RPMI7951 (cell line): ENCODE results near the gene BCL7B. TPM values are rescaled to one million over a fixed set of nuclear protein-coding genes. Genes with fewer than 3 reads are reported as not detected.
"Not testable (repeated sequence)": the region's sequence is repeated elsewhere in the genome, so short reads cannot be mapped to it uniquely, and the experiment has no call there.

Experiments used
- DNase-seq: peaks from one replicate; pipeline ENCODE4 v3.0.0-alpha.2; 2012; ENCODE audit warnings: low read depth
- total RNA-seq: library from RNA; depleted of rRNA; stranded (reverse); fragments of >200 nt; shearing (Covaris generic); gene quantifications from 2 replicates; pipeline ENCODE4 v1.2.3, GENCODE V29; 2014

BCL7B gene
- total RNA-seq, 1 experiment from 2014 or later = 32.8 TPM

DNA sequence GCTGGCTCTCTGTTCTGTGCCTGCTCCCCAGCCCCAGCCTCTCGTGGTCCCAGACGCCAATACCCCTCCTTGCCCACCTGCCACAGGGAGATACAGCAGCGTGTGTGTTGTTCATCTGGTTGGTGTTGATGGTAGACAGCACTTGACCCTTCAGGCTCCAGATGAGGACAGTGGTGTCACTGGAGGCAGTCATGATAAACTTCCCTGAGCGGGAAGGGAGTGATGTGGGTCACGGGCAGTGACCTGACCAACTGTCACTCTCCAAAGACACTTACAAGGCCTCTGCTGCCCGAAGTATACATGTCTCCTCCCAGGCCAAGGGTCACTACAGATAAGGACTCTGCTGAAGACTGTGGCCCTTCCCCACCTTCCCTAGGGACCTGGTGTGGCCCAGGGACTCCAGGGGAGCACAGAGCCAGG lies 15.3 kb upstream of the BCL7B start:
- DNase-seq = no peak

DNA sequence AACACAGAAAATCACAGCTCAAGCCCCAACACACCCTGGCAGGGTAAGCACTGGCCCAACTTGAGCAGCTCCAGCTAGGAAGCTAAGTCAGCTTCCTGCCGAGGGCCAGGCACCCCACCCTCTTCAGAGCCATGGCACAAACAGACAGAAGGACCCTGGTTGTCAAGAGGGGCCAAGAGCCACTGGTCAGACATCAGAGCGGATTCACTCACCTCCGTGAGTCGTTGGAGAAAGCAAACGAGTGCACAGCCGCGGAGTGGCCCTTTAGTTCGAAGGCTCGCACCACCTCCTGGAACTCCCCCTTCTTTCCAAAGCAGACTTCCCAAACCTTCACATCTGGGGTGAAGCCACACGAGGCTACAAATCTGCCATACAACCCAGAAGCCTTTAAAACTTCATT lies 13.5 kb upstream of the BCL7B start:
- DNase-seq = no peak

DNA sequence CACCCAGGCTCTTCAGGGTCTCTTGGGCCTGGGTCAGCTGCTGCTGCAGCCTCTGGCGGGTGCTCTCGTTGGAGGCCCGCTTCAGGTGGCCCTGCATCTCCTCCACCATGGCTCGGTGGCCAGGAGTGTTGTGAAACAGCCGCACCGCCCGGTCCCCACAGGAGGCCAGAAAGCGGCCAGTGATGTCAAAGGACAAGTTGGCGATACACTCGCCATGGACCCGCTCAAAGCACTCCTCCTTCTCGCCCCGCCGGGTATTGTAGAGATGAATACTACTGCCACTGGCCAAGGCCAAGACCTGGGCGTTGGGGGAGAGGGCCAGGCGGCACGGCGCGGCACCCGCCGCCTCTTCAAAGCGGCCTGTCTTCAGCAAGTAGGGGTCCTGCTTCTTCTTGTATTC lies 13.0 kb upstream of the BCL7B start:
- DNase-seq = no peak

DNA sequence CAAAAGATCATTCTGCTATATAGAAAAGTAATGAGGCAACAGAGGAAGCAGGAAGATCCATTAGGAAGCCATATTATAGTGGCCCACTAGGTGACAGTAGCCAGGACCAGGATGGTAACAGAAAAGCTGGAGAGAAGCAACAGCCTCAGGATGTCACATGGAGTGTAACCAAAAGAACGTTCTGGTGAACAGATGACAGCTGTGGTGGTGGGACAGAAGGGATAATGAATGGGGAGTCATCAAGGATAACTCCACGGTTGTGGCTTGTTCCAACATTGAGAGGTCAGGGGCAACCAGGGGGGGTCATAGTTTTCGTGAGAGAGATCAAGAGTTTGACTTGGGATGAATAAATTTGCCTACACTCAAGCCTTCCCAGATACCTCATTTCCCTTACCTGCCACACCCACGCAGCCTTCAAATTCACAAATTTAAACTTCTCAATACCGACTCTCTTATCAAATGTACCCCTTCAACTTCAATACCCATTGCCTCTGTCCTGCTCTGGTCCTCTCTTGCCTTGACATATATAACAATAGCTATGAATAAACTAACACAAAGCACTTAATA lies 11.6 kb upstream of the BCL7B start:
- DNase-seq = no peak

DNA sequence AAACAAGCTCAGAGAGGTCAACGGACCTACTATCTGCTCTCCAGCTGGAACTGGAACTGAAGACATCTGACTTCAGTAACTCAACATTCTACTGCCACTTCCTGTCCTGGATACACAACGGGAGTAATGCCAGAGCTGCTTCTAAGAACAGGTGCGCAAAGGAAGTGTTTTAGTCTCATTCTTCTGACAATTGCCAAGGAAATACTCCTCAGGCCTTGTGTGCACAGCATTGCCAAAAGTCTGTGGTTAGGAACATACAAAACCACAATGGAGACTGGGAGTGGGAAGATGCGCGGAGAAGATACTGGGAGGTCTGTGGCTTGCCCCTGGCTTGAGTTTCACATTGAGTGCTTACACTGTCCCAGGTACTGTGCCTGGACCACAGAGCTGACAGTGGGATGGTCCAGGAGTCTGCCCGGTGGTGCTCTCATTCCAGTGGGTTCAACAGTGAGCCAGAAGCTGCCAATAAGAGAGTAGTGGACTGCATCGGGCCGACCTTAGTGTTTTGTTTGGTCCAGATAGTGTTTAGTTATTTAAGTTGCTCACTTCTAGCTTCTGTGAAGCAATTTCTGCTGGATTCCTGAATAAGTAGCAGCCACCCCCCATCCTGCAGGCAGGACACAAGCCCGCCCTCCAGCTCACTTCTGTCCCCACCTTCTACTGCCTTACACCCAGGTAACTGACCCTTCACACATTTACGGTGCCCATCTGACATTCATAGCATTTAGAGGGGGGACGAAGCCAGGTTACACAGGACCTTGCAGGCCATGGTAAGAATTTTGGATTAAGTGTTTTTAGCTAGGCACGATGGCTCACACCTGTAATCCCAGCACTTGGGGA lies 10.6 kb upstream of the BCL7B start:
- peak; percentile 86 for DNase-seq

DNA sequence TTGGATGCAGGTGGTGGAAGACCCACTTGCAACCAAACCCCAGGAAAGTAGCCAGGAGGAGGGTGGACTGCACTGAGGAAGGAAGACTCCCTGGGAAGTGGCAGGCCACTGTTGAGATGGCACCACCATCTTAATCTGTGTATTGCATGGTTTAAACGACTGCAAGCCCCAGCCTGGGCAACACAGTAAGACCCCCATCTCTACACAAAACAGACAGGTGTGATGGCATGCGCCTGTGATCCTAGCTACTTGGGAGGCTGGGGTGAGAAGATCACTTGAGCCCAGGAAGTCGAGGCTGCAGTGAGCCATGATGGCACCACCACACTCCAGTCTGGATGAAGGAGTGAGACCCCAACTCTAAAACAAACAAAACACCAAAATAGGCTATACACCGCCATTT lies 9.7 kb upstream of the BCL7B start:
- no peak for DNase-seq

DNA sequence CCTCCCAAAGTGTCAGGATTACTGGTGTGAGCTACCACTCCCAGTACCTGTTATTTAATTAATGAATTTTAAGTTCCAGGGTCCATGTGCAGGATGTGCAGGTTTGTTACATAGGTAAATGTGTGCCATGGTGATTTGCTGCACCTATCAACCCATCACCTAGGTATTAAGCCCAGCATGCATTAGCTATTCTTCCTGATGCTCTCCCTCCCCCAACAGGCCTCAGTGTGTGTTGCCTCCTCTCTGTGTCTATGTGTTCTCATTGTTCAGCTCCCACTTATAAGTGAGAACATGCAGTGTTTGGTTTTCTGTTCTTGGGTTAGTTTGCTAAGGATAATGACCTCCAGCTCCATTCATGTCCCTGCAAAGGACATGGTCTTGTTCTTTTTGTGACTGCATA lies 8.9 kb upstream of the BCL7B start:
- DNase-seq = not testable (repeated sequence)

DNA sequence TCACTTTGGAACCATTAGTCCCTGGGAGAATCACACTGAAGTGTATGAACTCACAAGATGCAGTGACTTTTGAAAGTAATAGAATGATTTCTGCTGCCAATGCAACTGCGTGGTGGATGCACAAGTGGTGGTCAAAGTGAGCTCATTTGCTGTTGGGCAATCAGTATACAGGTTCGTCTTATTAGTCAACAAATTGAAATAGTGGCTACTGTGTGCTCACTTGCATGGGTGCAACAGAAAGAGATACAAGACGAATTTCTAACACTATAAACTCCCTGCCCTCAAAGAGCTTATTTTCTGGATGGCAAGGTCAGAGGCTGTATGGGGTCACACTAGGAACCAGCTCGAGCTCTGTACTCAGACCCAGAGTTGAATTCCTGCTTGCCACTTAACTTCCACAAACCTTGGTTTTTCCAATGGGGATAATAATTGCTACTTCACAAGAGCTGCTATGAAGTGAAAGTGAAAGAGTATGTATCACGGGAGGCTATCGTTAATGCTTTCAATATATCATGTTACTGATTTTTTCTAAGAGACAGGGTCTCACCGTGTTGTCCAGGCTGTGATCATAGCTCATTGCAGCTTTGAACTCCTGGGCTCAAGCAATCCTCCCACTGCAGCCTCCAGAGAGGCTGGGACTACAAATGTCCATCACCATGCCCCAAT lies 8.3 kb upstream of the BCL7B start:
- peak; percentile 49 for DNase-seq

DNA sequence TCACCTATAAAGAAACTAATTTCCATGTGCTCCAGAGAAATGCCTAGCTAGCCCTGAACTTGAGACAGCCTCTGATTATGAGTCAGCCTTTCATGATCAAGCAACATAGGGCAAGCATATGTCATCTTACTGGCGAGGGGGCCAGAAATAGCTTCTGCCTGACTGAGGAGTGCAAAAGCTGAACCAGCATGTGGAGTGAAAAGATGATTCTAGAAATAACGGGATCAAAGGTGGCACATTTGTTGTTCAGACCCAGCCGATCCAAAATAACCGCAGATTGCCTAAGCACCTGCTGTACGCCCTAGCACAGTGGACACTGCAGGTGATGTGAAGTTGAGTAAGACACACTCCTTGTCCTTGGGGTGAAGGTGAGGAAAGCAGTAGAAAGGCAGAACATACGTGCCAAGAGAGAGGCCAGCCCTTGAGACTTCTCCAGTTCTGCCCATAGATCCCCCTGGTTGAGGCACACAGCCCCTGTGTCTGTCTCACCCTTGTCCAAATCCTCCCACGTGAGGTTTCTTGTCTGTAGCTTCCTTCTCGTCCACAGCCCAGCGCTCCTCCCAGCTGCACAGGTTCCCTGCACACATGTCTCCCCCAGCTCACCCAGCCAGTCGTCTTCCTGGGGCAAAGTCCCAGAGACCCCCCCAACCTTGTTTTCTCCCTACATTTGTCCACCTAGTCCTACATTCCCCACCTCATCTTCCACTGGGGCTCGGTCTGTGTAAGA lies 2.8 kb upstream of the BCL7B start:
- DNase-seq = peak; percentile 79

DNA sequence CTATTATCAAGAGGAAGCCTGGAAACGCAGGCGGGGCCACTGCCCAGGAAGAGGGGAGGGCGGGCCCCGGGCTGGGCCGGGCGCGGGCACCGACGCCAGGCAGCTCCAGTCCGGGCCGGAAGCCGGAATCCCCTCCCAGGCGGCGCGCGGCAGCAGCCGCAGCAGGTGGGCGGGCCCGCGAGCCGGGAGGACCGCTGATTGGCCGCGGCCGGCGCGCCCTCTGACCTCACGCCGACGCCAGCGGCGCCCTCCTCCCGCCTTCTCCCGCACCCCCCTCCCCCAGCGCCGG lies 438 bp downstream of the BCL7B start:
- DNase-seq = peak; percentile 94

DNA sequence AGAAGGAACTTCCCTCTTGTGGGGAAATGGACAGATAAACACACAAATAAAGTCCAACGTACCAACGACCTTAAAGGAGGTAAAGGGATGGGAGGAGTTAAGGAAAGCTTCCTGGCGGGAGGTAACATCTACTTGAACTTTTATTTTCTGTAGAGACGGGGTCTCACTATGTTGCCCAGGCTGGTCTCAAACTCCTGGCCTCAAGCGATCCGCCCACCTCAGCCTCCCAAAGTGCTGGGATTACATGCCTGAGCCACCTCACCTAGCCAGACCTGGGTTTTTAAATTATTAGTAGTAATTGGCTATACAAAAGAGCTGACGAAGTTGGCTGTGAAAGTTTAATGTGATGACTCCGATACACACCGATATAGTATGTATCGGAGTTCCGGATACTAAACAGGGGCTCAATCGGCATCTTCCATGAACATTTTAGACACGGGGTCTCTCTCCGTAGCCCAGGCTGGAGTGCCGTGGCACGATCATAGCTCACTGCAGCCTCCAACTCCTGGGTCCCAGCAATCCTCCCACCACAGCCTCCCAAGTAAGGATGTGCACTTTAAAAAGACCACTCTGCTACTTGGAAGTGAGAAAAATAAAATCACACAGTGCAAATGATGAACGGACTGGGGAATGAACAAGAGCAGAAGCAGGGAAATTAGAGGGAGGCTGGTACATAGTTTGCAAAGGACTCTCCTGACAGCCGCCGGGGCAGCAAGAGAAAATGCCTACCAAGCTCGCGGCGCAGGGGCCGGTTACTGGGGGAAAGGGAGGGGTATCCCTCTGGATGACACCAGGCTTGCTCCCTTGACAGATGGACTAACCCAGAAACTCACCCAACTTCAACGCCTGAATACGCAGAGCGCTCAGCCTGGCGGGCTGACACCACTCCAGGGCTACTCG lies 1.0 kb downstream of the BCL7B start:
- DNase-seq = no peak

DNA sequence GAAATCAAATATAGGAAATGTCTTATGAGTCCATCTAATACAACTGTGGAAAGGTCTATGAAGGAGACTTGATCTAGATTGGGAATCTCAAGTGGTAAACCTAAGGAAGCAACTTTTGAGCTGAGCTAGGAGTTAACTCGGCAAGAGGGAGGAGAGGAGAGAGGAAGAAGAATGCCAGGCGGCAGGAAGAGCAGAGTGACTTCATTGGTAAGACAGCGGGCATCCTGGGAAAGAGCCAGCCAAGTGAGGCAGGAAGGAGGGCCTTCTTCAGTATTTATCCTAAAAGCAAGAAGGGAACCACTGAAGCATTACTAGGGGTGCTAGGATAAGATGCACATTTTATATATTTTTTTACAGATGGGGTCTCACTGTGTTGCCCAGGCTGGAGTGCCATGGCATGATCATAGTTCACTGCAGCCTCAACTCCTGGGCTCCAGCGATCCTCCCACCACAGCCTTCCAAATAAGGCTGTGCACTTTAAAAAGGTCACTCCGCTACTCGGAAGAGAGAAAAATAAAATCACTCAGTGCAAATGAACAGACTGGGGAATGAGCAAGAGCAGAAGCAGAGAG lies 2.0 kb downstream of the BCL7B start:
- peak; percentile 39 for DNase-seq

DNA sequence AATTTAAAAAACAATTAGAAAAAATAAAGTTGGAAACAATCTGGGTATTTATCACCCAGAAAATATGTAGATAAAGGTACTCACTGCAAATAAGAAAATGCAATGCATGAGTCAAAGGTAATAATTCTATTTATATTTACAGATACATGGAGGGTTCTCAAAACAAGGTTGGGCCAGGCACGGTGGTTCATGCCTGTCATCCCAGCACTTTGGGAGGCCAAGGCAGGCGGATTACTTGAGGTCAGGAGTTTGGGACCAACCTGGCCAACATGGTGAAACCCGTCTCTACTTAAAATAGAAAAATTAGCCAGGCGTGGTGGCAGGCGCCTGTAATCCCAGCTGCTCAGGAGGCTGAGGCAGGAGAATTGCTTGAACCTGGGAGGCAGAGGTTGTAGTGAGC lies 7.4 kb downstream of the BCL7B start:
- not testable (repeated sequence) for DNase-seq

DNA sequence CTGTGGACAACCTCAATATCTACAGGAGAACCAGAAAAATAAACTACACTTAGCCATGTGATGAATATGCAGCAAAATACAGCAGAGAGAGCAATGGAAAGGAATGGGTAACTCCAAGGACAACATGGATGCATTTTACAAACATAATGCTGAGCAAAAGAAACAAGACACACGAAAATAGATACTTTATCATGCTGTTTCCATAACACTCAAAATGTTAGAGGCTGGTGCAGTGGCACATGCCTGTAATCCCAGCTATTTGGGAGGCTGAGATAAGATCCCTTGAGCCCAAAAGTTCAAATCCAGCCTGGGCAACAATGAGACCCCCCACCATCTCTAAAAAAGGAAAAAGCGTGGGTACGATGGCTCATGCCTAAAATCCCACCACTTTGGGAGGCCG lies 8.3 kb downstream of the BCL7B start:
- DNase-seq = no peak

DNA sequence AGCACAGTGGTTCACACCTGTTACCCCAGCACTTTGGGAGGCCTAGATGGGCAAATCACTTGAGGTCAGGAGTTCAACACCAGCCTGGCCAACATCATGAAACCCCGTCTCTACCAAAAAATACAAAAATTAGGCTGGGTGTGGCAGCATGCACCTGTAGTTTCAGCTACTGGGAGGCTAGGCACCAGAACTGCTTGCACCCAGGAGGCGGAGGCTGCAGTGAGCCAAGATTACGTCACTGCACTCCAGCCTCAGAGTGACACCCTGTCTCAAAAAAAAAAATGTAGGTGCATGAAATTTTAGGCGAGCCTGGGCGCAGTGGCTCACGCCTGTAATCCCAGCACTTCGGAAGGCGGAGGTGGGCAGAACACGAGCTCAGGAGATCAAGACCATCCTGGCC lies 9.6 kb downstream of the BCL7B start:
- DNase-seq = no peak

DNA sequence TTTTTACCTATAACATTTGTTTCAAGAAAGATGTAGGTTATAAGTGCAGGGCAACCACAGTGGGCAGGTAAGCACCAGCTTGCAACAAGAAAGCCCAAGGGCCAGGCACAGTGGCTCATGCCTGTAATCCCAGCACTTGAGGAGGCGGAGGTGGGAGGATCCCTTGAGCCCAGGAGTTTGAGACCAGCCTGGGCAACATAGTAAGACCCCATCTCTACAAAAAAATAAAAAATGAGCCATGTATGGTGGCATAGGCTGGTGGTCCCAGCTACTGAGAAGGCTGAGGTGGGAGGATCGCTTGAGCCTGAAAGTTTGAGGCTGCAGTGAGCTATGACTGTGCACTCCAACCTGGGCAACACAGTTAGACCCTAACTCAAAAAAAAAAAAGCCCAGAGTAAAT lies 12.8 kb downstream of the BCL7B start:
- DNase-seq = no peak

DNA sequence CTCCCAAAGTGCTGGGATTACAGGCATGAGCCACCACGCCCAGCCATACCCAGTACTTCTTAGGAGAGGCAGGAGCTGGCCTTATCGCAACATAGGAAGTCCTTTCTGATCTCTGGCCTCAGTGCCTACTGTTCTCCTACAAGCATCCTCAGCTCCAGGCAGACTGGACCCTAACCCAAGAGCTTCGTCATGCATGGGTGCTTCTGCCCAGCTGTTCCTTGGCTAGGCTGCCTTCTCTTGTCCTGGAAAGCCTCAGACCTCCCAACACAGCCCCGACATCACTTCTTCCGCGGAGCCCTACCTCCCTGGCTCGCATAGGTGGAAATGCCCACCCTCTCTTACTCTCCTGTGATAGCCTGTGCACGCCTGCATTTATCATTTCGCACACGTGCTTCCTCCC lies 15.8 kb downstream of the BCL7B start:
- DNase-seq = no peak

DNA sequence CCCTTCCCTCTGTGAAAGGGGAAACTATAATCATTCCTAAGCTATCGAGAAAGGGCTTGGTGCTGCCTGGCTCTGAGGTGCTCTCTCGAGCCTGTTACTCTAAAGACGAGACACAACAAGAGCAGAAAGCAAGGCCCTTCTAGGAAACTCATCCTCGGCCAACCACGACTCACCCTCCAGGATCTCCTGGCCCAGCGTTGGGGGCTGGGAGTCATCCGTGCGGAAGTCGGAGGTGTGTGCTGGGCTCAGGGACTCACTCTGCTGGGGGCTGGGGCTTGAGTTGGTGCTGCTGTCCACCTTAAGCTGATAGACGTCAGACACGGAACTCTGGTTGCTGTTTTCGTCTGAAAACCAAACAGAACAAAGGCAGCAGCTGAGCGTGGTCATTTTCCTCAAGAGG lies 17.8 kb downstream of the BCL7B start:
- DNase-seq = no peak

DNA sequence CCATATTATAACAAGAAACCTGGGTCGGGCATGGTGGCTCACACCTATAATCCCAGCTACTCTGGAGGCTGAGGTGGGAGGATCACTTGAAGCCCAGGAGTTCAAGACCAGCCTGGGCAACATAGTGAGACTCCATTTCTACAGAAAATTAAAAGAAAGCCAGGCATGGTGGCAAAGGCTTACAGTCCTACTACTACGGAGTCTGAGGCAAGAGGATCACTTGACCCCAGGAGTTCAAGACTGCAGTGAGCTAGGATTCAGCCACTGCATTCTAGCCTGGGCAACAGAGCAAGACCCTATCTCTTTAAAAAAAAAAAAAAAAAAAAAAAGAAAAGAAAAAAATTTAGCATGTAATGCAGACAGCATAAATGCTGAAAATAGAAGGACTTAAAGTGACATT lies 19.0 kb downstream of the BCL7B start:
- not testable (repeated sequence) for DNase-seq

DNA sequence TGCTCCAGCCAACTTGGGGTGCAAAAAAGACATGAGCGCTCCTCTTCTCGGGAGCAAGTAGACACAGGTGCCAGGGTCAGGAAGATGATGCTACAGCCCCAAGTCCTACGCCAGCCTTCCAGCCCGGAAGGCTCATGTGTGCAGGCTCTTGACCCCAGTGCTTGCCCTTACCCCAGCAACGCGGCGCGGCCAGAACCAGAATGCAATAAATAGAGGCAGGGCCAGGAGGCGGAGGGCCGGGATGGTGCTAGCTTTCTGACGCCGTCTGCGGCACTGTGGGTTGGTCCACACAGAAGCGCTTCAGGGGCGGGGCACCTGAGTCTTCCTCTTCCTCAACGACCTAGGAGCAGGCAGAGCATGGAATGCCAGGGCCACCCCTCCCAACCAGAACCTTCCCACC lies 20.4 kb downstream of the BCL7B start:
- no peak for DNase-seq

DNA sequence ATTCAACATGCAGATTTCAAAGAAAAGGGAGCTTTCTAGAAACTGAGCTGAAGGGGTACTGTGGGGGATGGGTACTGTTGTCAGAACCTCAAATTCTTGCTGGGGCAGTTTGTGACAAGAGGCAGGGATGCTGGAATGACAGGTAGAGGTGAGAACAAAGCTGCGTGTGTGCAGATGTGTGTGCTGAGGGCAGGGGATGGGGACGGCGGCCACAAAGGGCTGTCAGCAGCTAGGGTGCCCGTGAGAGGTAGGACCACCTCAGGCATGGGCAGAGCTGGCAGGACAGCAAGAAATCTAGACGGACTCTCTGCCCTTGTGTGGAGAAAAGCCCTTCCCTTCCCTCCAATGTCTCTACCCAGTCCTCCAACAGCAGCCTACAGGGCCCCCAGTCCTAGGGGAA lies 21.0 kb downstream of the BCL7B start:
- DNase-seq = no peak
